ENCODE measurements around the gene SLC1A4. TPM values are rescaled to one million over a fixed set of nuclear protein-coding genes. Genes with fewer than 3 reads are reported as not detected.

The SLC1A4 gene
- total and polyA plus RNA-seq, 4 donors, result 6.3 to 27.4 (median 8.1) TPM

DNA sequence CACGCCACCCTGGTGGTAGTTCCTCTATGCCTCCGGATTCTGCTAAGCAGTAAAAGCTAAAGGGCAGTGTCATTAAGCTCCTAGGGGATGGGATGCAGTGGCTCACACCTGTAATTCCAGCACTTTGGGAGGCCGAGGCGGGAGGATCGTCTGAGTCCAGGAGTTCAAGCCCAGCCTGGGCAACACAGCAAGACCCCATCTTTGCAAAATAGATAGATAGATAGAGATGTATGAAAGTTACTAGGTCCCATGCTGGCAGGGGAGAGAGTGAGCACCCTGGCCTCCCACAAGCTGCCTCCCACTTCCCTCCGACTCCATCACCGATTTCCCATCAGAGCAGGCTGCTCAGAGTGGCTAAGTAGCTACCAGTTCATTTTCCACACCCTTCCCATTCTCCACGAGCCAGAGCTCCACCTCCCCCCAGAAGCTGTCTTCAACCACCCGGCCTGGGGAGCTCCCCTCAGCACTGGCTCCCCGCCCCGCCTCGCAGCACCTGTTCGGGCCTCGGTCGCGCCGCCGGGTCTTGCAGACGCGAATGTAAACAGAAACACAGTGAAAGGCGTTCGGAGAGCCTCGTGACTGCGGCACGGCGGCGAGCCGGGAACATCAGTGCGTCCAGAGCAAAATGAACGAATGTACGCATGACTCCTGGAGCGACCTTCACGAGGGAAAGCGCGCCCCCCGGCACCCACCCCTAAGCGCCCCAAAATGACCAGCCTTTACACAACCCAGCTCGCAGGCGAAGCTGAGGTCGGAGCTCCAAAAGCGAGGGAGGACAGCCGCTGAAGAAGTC is 66.4 kb downstream of the SLC1A4 start:
- peaks cover 4 to 23% (median 5%) of the 10 kb centered on the region in 5 donors for H3K4me1 ChIP-seq (ENCODE audit: control insufficient read depth in 5 of 5, insufficient read depth in 5 of 5, low read length in 5 of 5)
- peaks cover 0 to 3% (median 0%) of the 10 kb centered on the region in 4 donors for H3K36me3 ChIP-seq (ENCODE audit: control insufficient read depth in 4 of 4, insufficient read depth in 4 of 4, low read length in 4 of 4)
- TF ChIP-seq, protein P1, sequence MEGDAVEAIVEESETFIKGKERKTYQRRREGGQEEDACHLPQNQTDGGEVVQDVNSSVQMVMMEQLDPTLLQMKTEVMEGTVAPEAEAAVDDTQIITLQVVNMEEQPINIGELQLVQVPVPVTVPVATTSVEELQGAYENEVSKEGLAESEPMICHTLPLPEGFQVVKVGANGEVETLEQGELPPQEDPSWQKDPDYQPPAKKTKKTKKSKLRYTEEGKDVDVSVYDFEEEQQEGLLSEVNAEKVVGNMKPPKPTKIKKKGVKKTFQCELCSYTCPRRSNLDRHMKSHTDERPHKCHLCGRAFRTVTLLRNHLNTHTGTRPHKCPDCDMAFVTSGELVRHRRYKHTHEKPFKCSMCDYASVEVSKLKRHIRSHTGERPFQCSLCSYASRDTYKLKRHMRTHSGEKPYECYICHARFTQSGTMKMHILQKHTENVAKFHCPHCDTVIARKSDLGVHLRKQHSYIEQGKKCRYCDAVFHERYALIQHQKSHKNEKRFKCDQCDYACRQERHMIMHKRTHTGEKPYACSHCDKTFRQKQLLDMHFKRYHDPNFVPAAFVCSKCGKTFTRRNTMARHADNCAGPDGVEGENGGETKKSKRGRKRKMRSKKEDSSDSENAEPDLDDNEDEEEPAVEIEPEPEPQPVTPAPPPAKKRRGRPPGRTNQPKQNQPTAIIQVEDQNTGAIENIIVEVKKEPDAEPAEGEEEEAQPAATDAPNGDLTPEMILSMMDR (IDR thresholded peaks at IDR 0.05; ENCODE audit: control extremely low read depth, extremely low read depth), result no peak
- ATAC-seq (ENCODE audit: insufficient read depth, low FRiP score) (peak; percentile 12), DNase-seq (no peak)
- WGBS, 2 donors, result 5 to 8% methylated on average over 42 of the region's 42 CpGs
- no peaks in the 10 kb centered on the region for H3K9me3 ChIP-seq (ENCODE audit: control insufficient read depth in 4 of 4, insufficient read depth in 3 of 4, low read length in 3 of 4)
- H3K27me3 ChIP-seq (ENCODE audit: control insufficient read depth in 3 of 3, insufficient read depth in 3 of 3, low read length in 2 of 3), result no peaks in the 10 kb centered on the region
- H3K9ac ChIP-seq (ENCODE audit: insufficient read depth in 1 of 2, low read length in 2 of 2), result peak overlapping the region in 1 of 2 donors; percentile 32
- H3K4me3 ChIP-seq, result peak overlapping the region; percentile 96
- H3K27ac ChIP-seq (ENCODE audit: low read depth in 1 of 2, low read length in 1 of 2), result peak overlapping the region; percentile 6 to 91

DNA sequence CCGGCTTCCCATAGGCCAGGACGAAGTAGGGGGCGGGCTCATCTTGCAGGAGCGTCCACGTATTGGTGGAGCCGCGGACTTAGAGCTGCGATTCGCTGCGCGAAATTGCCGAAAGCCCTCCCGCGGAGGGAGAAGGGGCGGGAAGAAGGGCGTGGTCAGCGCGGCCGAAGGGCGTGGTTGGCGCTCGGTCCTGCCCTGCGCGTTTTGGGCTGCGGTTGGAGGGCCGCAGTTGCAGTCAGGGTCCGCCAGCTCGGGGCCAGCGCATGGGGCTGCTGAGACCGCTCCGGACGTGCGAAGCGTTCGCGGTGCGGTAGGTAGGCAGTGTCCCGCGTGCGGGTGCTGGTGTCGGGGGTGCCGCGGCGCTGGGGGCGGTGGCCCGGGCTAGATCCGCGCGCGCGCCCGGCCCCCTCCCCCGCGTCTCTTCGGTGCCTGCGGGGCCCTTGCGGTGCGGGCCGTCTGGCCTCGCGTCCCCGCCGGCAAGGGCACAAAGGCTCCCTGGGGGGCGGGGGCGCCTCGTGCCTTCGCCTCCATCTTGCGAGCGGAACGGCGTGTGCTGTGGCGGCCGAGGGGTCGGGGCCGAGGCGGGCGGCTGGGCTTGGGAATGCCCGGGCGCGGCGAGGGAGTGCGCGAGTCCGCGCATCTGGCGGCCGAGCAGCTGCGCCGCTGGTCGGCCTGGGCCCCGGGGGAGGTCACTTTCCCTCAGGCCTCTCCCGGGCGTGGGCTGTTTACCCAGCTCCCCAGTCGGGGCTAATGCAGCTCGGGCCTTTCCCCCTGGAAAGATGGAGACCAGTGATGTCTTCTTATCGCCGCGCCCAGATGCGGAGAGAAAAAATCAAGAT is 67.2 kb downstream of the SLC1A4 start, which contains the start of gene CEP68:
CEP68 (plus strand) TSS at position 202 of the 839 bp plus-strand sequence. CDS start 13,029 bp downstream, outside the sequence.
- 0 to 1% methylated on average over 97 to 99 of the region's 99 CpGs for WGBS, 2 donors
- H3K27me3 ChIP-seq (ENCODE audit: control insufficient read depth in 3 of 3, insufficient read depth in 3 of 3, low read length in 2 of 3), result no peaks in the 10 kb centered on the region
- no peaks in the 10 kb centered on the region for H3K9me3 ChIP-seq (ENCODE audit: control insufficient read depth in 4 of 4, insufficient read depth in 3 of 4, low read length in 3 of 4)
- peaks cover 4 to 23% (median 9%) of the 10 kb centered on the region in 5 donors for H3K4me1 ChIP-seq (ENCODE audit: control insufficient read depth in 5 of 5, insufficient read depth in 5 of 5, low read length in 5 of 5)
- TF ChIP-seq, protein P1 (IDR thresholded peaks at IDR 0.05; ENCODE audit: control extremely low read depth, extremely low read depth), result no peak
- DNase-seq, result peak; percentile 97 to 99 (median 98)
- H3K27ac ChIP-seq (ENCODE audit: low read depth in 1 of 2, low read length in 1 of 2), result peak within 1 kb of the TSS; percentile 90 to 91
- H3K9ac ChIP-seq (ENCODE audit: insufficient read depth in 1 of 2, low read length in 2 of 2), result peak within 1 kb of the TSS; percentile 41 to 81
- peak; percentile 97 for ATAC-seq (ENCODE audit: insufficient read depth, low FRiP score)
- H3K36me3 ChIP-seq (ENCODE audit: control insufficient read depth in 4 of 4, insufficient read depth in 4 of 4, low read length in 4 of 4), result peaks cover 0 to 3% (median 0%) of the 10 kb centered on the region in 4 donors
- peak within 1 kb of the TSS; percentile 96 for H3K4me3 ChIP-seq

DNA sequence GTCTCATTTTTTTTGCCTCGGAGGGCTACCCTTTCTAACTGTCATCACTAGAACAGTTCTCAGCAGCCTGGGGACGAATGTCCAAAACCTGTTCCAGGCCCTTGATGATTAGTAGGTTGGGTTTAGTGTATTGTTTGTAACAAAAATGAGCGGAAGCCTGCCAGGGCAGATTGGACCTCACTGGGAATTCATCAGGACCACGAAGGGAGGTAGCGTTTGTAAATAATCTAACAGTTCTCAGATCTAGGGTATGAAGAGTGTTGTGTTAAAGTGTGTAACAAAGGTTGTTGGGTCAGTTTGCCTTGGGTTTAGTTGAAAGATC is 67.8 kb downstream of the SLC1A4 start:
- ATAC-seq (ENCODE audit: insufficient read depth, low FRiP score), result no peak
- peaks cover 4 to 23% (median 11%) of the 10 kb centered on the region in 5 donors for H3K4me1 ChIP-seq (ENCODE audit: control insufficient read depth in 5 of 5, insufficient read depth in 5 of 5, low read length in 5 of 5)
- H3K27ac ChIP-seq (ENCODE audit: low read depth in 1 of 2, low read length in 1 of 2), result peak overlapping the region; percentile 90 to 91
- peaks cover 0 to 3% (median 0%) of the 10 kb centered on the region in 4 donors for H3K36me3 ChIP-seq (ENCODE audit: control insufficient read depth in 4 of 4, insufficient read depth in 4 of 4, low read length in 4 of 4)
- no peak for DNase-seq
- H3K4me3 ChIP-seq, result peak overlapping the region; percentile 96
- H3K27me3 ChIP-seq (ENCODE audit: control insufficient read depth in 3 of 3, insufficient read depth in 3 of 3, low read length in 2 of 3), result no peaks in the 10 kb centered on the region
- TF ChIP-seq, protein P1 (IDR thresholded peaks at IDR 0.05; ENCODE audit: control extremely low read depth, extremely low read depth), result no peak
- WGBS, 2 donors, result 2 to 4% methylated on average over 5 of the region's 5 CpGs
- H3K9me3 ChIP-seq (ENCODE audit: control insufficient read depth in 4 of 4, insufficient read depth in 3 of 4, low read length in 3 of 4), result no peaks in the 10 kb centered on the region
- H3K9ac ChIP-seq (ENCODE audit: insufficient read depth in 1 of 2, low read length in 2 of 2), result peak overlapping the region; percentile 41 to 81

Data from lung (tissue), 12 donors.